ENCODE data around the gene CCDC157. TPM values are rescaled to one million over a fixed set of nuclear protein-coding genes. Genes with fewer than 3 reads are reported as not detected.

The CCDC157 gene
- total RNA-seq, 6 donors from 2014 or later, result 3.3 to 16.8 (median 7.9) TPM

GRCh38 chr22:30382340-30382739, 25.5 kb downstream of the CCDC157 start:
- Histone ChIP-seq H3K27ac (no peak overlapping the region), H3K4me1 (peaks cover 7 to 13% (median 10%) of the 10 kb centered on the region in 4 donors), H3K4me3 (no peak overlapping the region), H3K27me3 (no peaks in the 10 kb centered on the region), H3K9me3 (no peaks in the 10 kb centered on the region), H3K36me3 (peaks cover 0 to 41% (median 25%) of the 10 kb centered on the region in 4 donors)
- TF ChIP-seq CTCF (IDR thresholded peaks at IDR 0.05), result no peak
- ATAC-seq (ENCODE audit: low FRiP score in 2 of 2) (no peak), DNase-seq (no peak)
- 92 to 98% methylated on average over 5 of the region's 5 CpGs for WGBS, 2 donors

DNA sequence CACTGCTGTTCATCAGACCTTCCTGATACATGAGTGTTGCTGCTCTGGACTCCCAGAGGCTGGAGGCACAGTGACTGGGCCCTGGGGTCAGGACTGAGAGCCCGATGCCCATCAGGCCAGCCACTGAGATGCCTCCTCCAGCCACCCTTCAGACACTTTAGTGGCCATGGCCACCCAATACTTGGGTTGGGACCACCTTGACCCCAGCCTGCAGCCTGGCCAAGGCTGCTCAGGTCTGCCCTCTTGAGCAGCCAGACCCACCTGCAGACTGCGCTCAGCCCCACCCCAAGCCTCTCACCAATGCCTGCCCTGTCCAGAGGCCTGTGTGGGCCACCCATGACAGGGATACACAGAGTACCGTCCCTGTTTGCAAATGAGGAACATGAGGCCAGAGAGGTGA, 26.3 kb downstream of the CCDC157 start:
- Histone ChIP-seq H3K4me1 (peaks cover 10 to 17% (median 14%) of the 10 kb centered on the region in 4 donors), H3K4me3 (no peak overlapping the region), H3K9me3 (no peaks in the 10 kb centered on the region), H3K27ac (no peak overlapping the region), H3K27me3 (no peaks in the 10 kb centered on the region), H3K36me3 (peaks cover 0 to 36% (median 20%) of the 10 kb centered on the region in 4 donors)
- no peak for ATAC-seq (ENCODE audit: low FRiP score in 2 of 2)
- no peak for DNase-seq
- TF ChIP-seq POLR2AphosphoS5 (IDR thresholded peaks at IDR 0.05), result no peak
- TF ChIP-seq CTCF (IDR thresholded peaks at IDR 0.05), result no peak
- TF ChIP-seq POLR2A (IDR thresholded peaks at IDR 0.05), result no peak
- TF ChIP-seq EP300 (IDR thresholded peaks at IDR 0.05), result no peak
- 91 to 100% methylated on average over 1 to 3 of the region's 3 CpGs for WGBS, 2 donors

GRCh38 chr22:30385942-30386341, 29.1 kb downstream of the CCDC157 start:
- TF ChIP-seq POLR2AphosphoS5 (IDR thresholded peaks at IDR 0.05) (no peak), EP300 (IDR thresholded peaks at IDR 0.05) (no peak)
- no peaks in the 10 kb centered on the region for H3K9me3 ChIP-seq
- ATAC-seq (ENCODE audit: low FRiP score in 2 of 2), result no peak
- peak overlapping the region in 1 of 4 donors; percentile 73 for H3K4me3 ChIP-seq
- H3K36me3 ChIP-seq, result peaks cover 0 to 26% (median 14%) of the 10 kb centered on the region in 4 donors
- WGBS, 2 donors, result 94 to 95% methylated on average over 8 to 10 of the region's 10 CpGs
- peaks cover 10 to 17% (median 14%) of the 10 kb centered on the region in 4 donors for H3K4me1 ChIP-seq
- DNase-seq, result no peak
- peak overlapping the region in 1 of 4 donors; percentile 88 for H3K27ac ChIP-seq
- H3K27me3 ChIP-seq, result no peaks in the 10 kb centered on the region

GRCh38 chr22:30386608-30386959, 29.8 kb downstream of the CCDC157 start:
- no peaks in the 10 kb centered on the region for H3K9me3 ChIP-seq
- peaks cover 0 to 23% (median 8%) of the 10 kb centered on the region in 4 donors for H3K36me3 ChIP-seq
- peaks cover 10 to 17% (median 17%) of the 10 kb centered on the region in 4 donors for H3K4me1 ChIP-seq
- TF ChIP-seq EP300 (IDR thresholded peaks at IDR 0.05), result no peak
- no peak for TF ChIP-seq CTCF (IDR thresholded peaks at IDR 0.05)
- TF ChIP-seq POLR2AphosphoS5 (IDR thresholded peaks at IDR 0.05), result no peak
- no peak for TF ChIP-seq POLR2A (IDR thresholded peaks at IDR 0.05)
- no peaks in the 10 kb centered on the region for H3K27me3 ChIP-seq
- peak overlapping the region; percentile 27 to 73 (median 64) for H3K4me3 ChIP-seq
- WGBS, 2 donors, result 13 to 17% methylated on average over 5 to 7 of the region's 10 CpGs
- DNase-seq, result no peak
- no peak for ATAC-seq (ENCODE audit: low FRiP score in 2 of 2)
- peak overlapping the region; percentile 60 to 88 (median 71) for H3K27ac ChIP-seq

- Histone ChIP-seq H3K9me3 (no peaks in the 10 kb centered on the region), H3K27ac (peak within 1 kb of the TSS; percentile 60 to 88 (median 71))
- TF ChIP-seq EP300 (IDR thresholded peaks at IDR 0.05), result no peak
- TF ChIP-seq CTCF (IDR thresholded peaks at IDR 0.05), result peak; percentile 95 to 98 (median 97)
- TF ChIP-seq POLR2A (IDR thresholded peaks at IDR 0.05), result peak in 1 of 4 donors; percentile 26
- no peak for TF ChIP-seq POLR2AphosphoS5 (IDR thresholded peaks at IDR 0.05)
Measured at GRCh38 chr22:30386960-30387827, 30.4 kb downstream of the CCDC157 start, which contains the start of gene RNF215. TSS of gene RNF215 (minus strand) at chr22:30387411. CDS start at chr22:30387313, 98 bp downstream.

More at GRCh38 chr22:30386960-30387827, 30.4 kb downstream of the CCDC157 start, which contains the start of gene RNF215:
- peak; percentile 93 to 97 for ATAC-seq (ENCODE audit: low FRiP score in 2 of 2)
- peak within 1 kb of the TSS; percentile 41 to 73 (median 64) for H3K4me3 ChIP-seq
- H3K4me1 ChIP-seq, result peaks cover 10 to 17% (median 17%) of the 10 kb centered on the region in 4 donors
- H3K36me3 ChIP-seq, result peaks cover 0 to 20% (median 5%) of the 10 kb centered on the region in 4 donors
- H3K27me3 ChIP-seq, result no peaks in the 10 kb centered on the region
- 4 to 12% methylated on average over 20 to 33 of the region's 95 CpGs for WGBS, 2 donors
- DNase-seq, result peak; percentile 84 to 99

All from upper lobe of left lung (tissue), 6 donors.